ENCODE measurements around the gene WDCP. TPM values are rescaled to one million over a fixed set of nuclear protein-coding genes. Genes with fewer than 3 reads are reported as not detected.
A peak's percentile ranks its signal among the peaks of the same experiment; 100 is the strongest.
"Not testable (repeated sequence)": the region's sequence is repeated elsewhere in the genome, so short reads cannot be mapped to it uniquely, and the experiment has no call there.

WDCP gene
- total RNA-seq (2014; rRNA removed) (5.6 and 11.5 TPM in 2 replicates), Bru-seq, nascent RNA (percentile 51 among the genes with signal in this experiment), BruChase-seq, experiment 1, labeled RNA remaining after a 6-hour chase (percentile 52 among the genes with signal in this experiment), BruChase-seq, experiment 2, labeled RNA remaining after a 2-hour chase (percentile 67 among the genes with signal in this experiment)
- long read RNA-seq, transcript WDCP-201 (4 exons, 3,817 nt) = major isoform, 7 of 10 reads
- long read RNA-seq, partial matches to known transcripts = 3 of 10 reads
- long read RNA-seq, other reads (novel, unspliced or antisense) = 0 of 10 reads

GRCh38 chr2:24046930-24047702 lies at the start of gene WDCP:
TSS of gene WDCP (minus strand) at chr2:24047391. CDS start at chr2:24039494, 7,897 bp downstream.
- Histone ChIP-seq H3K4me2 (ENCODE audit: low read length) (peak within 1 kb of the TSS; percentile 87), H3K4me1 (ENCODE audit: insufficient read depth, low read length) (peaks cover 11% of the 10 kb centered on the region), H3K27ac (ENCODE audit: low read length) (no peak within 1 kb of the TSS), H3K9ac (ENCODE audit: low read length) (peak within 1 kb of the TSS; percentile 79), H3F3A (ENCODE audit: low read length, unreplicated experiment) (no peaks in the 10 kb centered on the region), H2AFZ (ENCODE audit: low read length) (peak within 1 kb of the TSS; percentile 100), H3K27me3 (ENCODE audit: low read length) (no peaks in the 10 kb centered on the region), H3K79me2 (ENCODE audit: low read length) (peaks cover 33% of the 10 kb centered on the region), H3K4me3 (ENCODE audit: low read length) (peak within 1 kb of the TSS; percentile 91), H4K20me1 (ENCODE audit: low read length) (no peaks in the 10 kb centered on the region), H3K9me2 (replicated peaks; ENCODE audit: low read length) (no peaks in the 10 kb centered on the region), H3K36me3 (ENCODE audit: low read depth, low read length) (no peaks in the 10 kb centered on the region), H3K9me3 (ENCODE audit: low read length) (no peaks in the 10 kb centered on the region)
- ChIA-PET POLR2A (ENCODE audit: unreplicated experiment) (interaction anchor here (0.6 to 0.8 kb wide), 4 partner anchors 32 to 611 kb away, joined by 3 to 5 read pairs (median 4); partner anchors contain the start of gene ATAD2B), CTCF (interaction anchor here (0.6 kb wide), 1 partner anchor 30 kb away, joined by 3 read pairs; no protein-coding TSS in a partner anchor)
- intact Hi-C loops (cut with micrococcal nuclease) = loop anchor here (1.0 kb wide), 3 partner anchors 29 to 59 kb away; partner anchors contain the start of gene SF3B6
- ATAC-seq (peak; percentile 99), DNase-seq (peak; percentile 98)
- TSS peak; percentile 61 for BruUV-seq (replicated peaks)
- no peak for TF ChIP-seq EZH2phosphoT487 (IDR thresholded peaks at IDR 0.05; ENCODE audit: borderline replicate concordance, low read length)
- no peak for TF ChIP-seq EZH2 (IDR thresholded peaks at IDR 0.05; ENCODE audit: low read length, unreplicated experiment)
- no peak for TF ChIP-seq CTCF (conservative IDR thresholded peaks at IDR 0.05; ENCODE audit: low read depth, low read length)

- H3K9ac ChIP-seq (ENCODE audit: low read length); H4K20me1 ChIP-seq (ENCODE audit: low read length); H3K79me2 ChIP-seq (ENCODE audit: low read length); intact Hi-C loops (cut with micrococcal nuclease); H3K27me3 ChIP-seq (ENCODE audit: low read length); BruUV-seq (replicated peaks); H3K36me3 ChIP-seq (ENCODE audit: low read depth, low read length); H3K4me3 ChIP-seq (ENCODE audit: low read length); H3K27ac ChIP-seq (ENCODE audit: low read length); H3K9me2 ChIP-seq (replicated peaks; ENCODE audit: low read length); ATAC-seq; H3K4me2 ChIP-seq (ENCODE audit: low read length); H3F3A ChIP-seq (ENCODE audit: low read length, unreplicated experiment); DNase-seq; POLR2A ChIA-PET (ENCODE audit: unreplicated experiment); H3K9me3 ChIP-seq (ENCODE audit: low read length); H3K4me1 ChIP-seq (ENCODE audit: insufficient read depth, low read length); CTCF ChIA-PET; H2AFZ ChIP-seq (ENCODE audit: low read length): not testable (repeated sequence)
These were observed 48.0 kb upstream of the WDCP start for GRCh38 chr2:24095171-24095677.

- H3K9me3 ChIP-seq (ENCODE audit: low read length); H3K27me3 ChIP-seq (ENCODE audit: low read length); H3K36me3 ChIP-seq (ENCODE audit: low read depth, low read length); BruUV-seq (replicated peaks); H3K9me2 ChIP-seq (replicated peaks; ENCODE audit: low read length); ATAC-seq; CTCF ChIA-PET; H3K9ac ChIP-seq (ENCODE audit: low read length); H3K79me2 ChIP-seq (ENCODE audit: low read length); POLR2A ChIA-PET (ENCODE audit: unreplicated experiment); H3K4me1 ChIP-seq (ENCODE audit: insufficient read depth, low read length); H4K20me1 ChIP-seq (ENCODE audit: low read length); intact Hi-C loops (cut with micrococcal nuclease); H2AFZ ChIP-seq (ENCODE audit: low read length); H3F3A ChIP-seq (ENCODE audit: low read length, unreplicated experiment); DNase-seq; H3K27ac ChIP-seq (ENCODE audit: low read length); H3K4me3 ChIP-seq (ENCODE audit: low read length); H3K4me2 ChIP-seq (ENCODE audit: low read length): not testable (repeated sequence)
These were observed 46.1 kb upstream of the WDCP start for GRCh38 chr2:24093270-24093669.
